Tibial nerve (tissue), 4 donors: ENCODE data around the gene SLC8A2. TPM values are rescaled to one million over a fixed set of nuclear protein-coding genes. Genes with fewer than 3 reads are reported as not detected.

Source experiments
- DNase-seq, 2 donors: peaks; one replicate each; pipeline ENCODE4 v3.0.0-alpha.2; 2019; ENCODE audit warnings: low spot score in 2 of 2
- H3K27ac ChIP-seq, 4 donors: fragments of 200-600 bp; sonication (generic) in 3 of 4; one replicate each; pipeline ENCODE4 v1.5.1; 2017 to 2019; ENCODE audit warnings: mild to moderate bottlenecking in 1 of 4
- H3K27me3 ChIP-seq, 2 donors: fragments of 200-600 bp; sonication (generic) in 1 of 2; one replicate each; pipeline versions ENCODE4 v1.5.1 to v1.6.0; 2017 to 2019
- H3K36me3 ChIP-seq, 3 donors: fragments of 200-600 bp; sonication (generic); one replicate each; pipeline ENCODE4 v1.5.1; 2018 to 2019
- H3K4me1 ChIP-seq, 4 donors: fragments of 200-600 bp; sonication (generic) in 3 of 4; one replicate each; pipeline ENCODE4 v1.5.1; 2017 to 2019
- H3K4me3 ChIP-seq, 4 donors: fragments of 200-600 bp; sonication (generic) in 3 of 4; one replicate each; pipeline ENCODE4 v1.5.1; 2017 to 2019; ENCODE audit warnings: mild to moderate bottlenecking in 1 of 4, moderate library complexity in 1 of 4
- H3K9me3 ChIP-seq, 4 donors: fragments of 200-600 bp; sonication (generic) in 3 of 4; one replicate each; pipeline ENCODE4 v1.5.1; 2017 to 2019
- CTCF ChIP-seq, 5 experiments: fragments of 200-600 bp in 3 of 5; fragments of 450-650 bp in 2 of 5; sonication (generic) in 3 of 5; IDR thresholded peaks; one replicate each; pipeline ENCODE4 v1.5.1; 2016 to 2019; ENCODE audit warnings: antibody characterized with exemption in 5 of 5, mild to moderate bottlenecking in 3 of 5, moderate library complexity in 2 of 5
- EP300 ChIP-seq, 2 donors: sonication (generic); formaldehyde crosslinking; IDR thresholded peaks; one replicate each; pipeline ENCODE4 v1.6.1; 2017; ENCODE audit warnings: antibody characterized with exemption in 2 of 2, mild to moderate bottlenecking in 1 of 2
- POLR2A ChIP-seq, 2 donors: fragments of 450-650 bp; IDR thresholded peaks; one replicate each; pipeline ENCODE4 v1.6.1; 2017; ENCODE audit warnings: antibody characterized with exemption in 2 of 2, mild to moderate bottlenecking in 2 of 2, moderate library complexity in 2 of 2
- WGBS, 2 donors: methylation state at CpG; one replicate each; pipeline ENCODE4 v1.1.5; 2018; 5-methylcytosine and 5-hydroxymethylcytosine counted together
- total RNA-seq, 4 donors: library from RNA; depleted of rRNA; stranded (reverse); fragments of >200 nt; gene quantifications; one replicate each; pipeline ENCODE4 v1.1.0, GENCODE V29; 2016

SLC8A2 gene
- total RNA-seq, 4 donors from 2014 or later = not detected

GRCh38 chr19:47508721-47509120 lies 37.0 kb upstream of the SLC8A2 start:
- H3K27me3 ChIP-seq = no peaks in the 10 kb centered on the region
- 91% methylated on average over 5 of the region's 5 CpGs for WGBS, 2 donors
- H3K4me1 ChIP-seq = peaks cover 0 to 79% (median 59%) of the 10 kb centered on the region in 4 donors
- no peaks in the 10 kb centered on the region for H3K9me3 ChIP-seq
- TF ChIP-seq POLR2A (IDR thresholded peaks at IDR 0.05) (no peak), CTCF (IDR thresholded peaks at IDR 0.05) (no peak), EP300 (IDR thresholded peaks at IDR 0.05) (no peak)
- no peak overlapping the region for H3K4me3 ChIP-seq
- H3K27ac ChIP-seq = peak overlapping the region in 1 of 4 donors; percentile 46
- DNase-seq = no peak
- H3K36me3 ChIP-seq = peaks cover 0 to 18% (median 0%) of the 10 kb centered on the region in 3 donors

GRCh38 chr19:47507924-47508553 lies 36.3 kb upstream of the SLC8A2 start:
- TF ChIP-seq POLR2A (IDR thresholded peaks at IDR 0.05) (no peak), CTCF (IDR thresholded peaks at IDR 0.05) (no peak), EP300 (IDR thresholded peaks at IDR 0.05) (no peak)
- H3K4me3 ChIP-seq = no peak overlapping the region
- H3K9me3 ChIP-seq = no peaks in the 10 kb centered on the region
- WGBS, 2 donors = 51 to 67% methylated on average over 2 to 11 of the region's 11 CpGs
- DNase-seq = no peak
- H3K36me3 ChIP-seq = peaks cover 0 to 25% (median 0%) of the 10 kb centered on the region in 3 donors
- no peaks in the 10 kb centered on the region for H3K27me3 ChIP-seq
- H3K4me1 ChIP-seq = peaks cover 0 to 72% (median 53%) of the 10 kb centered on the region in 4 donors
- H3K27ac ChIP-seq = peak overlapping the region in 2 of 4 donors; percentile 31 to 46

GRCh38 chr19:47507012-47507411 lies 35.3 kb upstream of the SLC8A2 start:
- no peak for TF ChIP-seq POLR2A (IDR thresholded peaks at IDR 0.05)
- no peak for TF ChIP-seq CTCF (IDR thresholded peaks at IDR 0.05)
- TF ChIP-seq EP300 (IDR thresholded peaks at IDR 0.05) = no peak
- peaks cover 0 to 61% (median 42%) of the 10 kb centered on the region in 4 donors for H3K4me1 ChIP-seq
- peaks cover 0 to 33% (median 2%) of the 10 kb centered on the region in 3 donors for H3K36me3 ChIP-seq
- H3K27ac ChIP-seq = peak overlapping the region in 2 of 4 donors; percentile 31 to 36
- WGBS, 2 donors = 60 to 70% methylated on average over 6 of the region's 6 CpGs
- H3K27me3 ChIP-seq = no peaks in the 10 kb centered on the region
- H3K4me3 ChIP-seq = no peak overlapping the region
- DNase-seq = no peak
- no peaks in the 10 kb centered on the region for H3K9me3 ChIP-seq

GRCh38 chr19:47506459-47506858 lies 34.8 kb upstream of the SLC8A2 start:
- Histone ChIP-seq H3K27me3 (no peaks in the 10 kb centered on the region), H3K4me3 (no peak overlapping the region), H3K4me1 (peaks cover 0 to 58% (median 37%) of the 10 kb centered on the region in 4 donors), H3K36me3 (peaks cover 0 to 38% (median 2%) of the 10 kb centered on the region in 3 donors), H3K9me3 (no peaks in the 10 kb centered on the region), H3K27ac (peak overlapping the region in 1 of 4 donors; percentile 31)
- no peak for TF ChIP-seq POLR2A (IDR thresholded peaks at IDR 0.05)
- TF ChIP-seq CTCF (IDR thresholded peaks at IDR 0.05) = no peak
- TF ChIP-seq EP300 (IDR thresholded peaks at IDR 0.05) = no peak
- WGBS, 2 donors = 67 to 100% methylated on average over 2 to 8 of the region's 8 CpGs
- no peak for DNase-seq

- TF ChIP-seq CTCF (IDR thresholded peaks at IDR 0.05) (no peak), POLR2A (IDR thresholded peaks at IDR 0.05) (no peak), EP300 (IDR thresholded peaks at IDR 0.05) (no peak)
- H3K9me3 ChIP-seq = no peaks in the 10 kb centered on the region
- no peak overlapping the region for H3K4me3 ChIP-seq
- no peaks in the 10 kb centered on the region for H3K27me3 ChIP-seq
- H3K4me1 ChIP-seq = peaks cover 0 to 57% (median 28%) of the 10 kb centered on the region in 4 donors
- WGBS, 2 donors = 92 to 97% methylated on average over 6 of the region's 6 CpGs
- H3K36me3 ChIP-seq = peaks cover 1 to 47% (median 2%) of the 10 kb centered on the region in 3 donors
- no peak overlapping the region for H3K27ac ChIP-seq
- DNase-seq = no peak
These were observed 33.8 kb upstream of the SLC8A2 start for GRCh38 chr19:47505506-47505905.
